ENCODE data around the gene ANTXR1. TPM values are rescaled to one million over a fixed set of nuclear protein-coding genes. Genes with fewer than 3 reads are reported as not detected.

ANTXR1 gene
- total RNA-seq, 3 donors from 2014 or later (not counting 1 experiment from before 2014, with no cell fraction given) = not detected

DNA sequence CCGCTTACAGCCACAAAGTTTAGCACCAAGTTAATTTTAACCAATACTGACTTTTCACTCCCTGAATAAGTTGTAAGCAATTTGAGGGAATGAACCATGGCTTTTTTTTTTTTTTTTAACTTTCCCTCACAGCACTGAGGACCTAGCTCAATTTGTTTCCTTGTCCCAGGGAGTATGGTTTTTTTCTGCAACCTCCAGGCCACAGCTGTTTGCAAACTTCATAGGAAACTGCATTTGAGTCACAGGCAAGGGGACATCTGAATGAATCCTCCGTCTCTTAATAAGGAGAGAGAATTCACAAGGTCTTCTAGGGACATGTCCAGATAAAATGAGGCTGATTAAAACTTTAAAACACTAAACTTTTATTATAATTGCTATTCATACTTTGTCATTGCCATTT, 192.5 kb downstream of the ANTXR1 start:
- DNase-seq (no peak), ATAC-seq (no peak)
- Histone ChIP-seq H3K27ac (ENCODE audit: low read length) (no peak overlapping the region), H3K4me3 (ENCODE audit: low read length) (no peak overlapping the region), H3K4me1 (ENCODE audit: control insufficient read depth, insufficient read depth, low read length) (no peaks in the 10 kb centered on the region), H3K36me3 (ENCODE audit: control insufficient read depth, insufficient read depth, low read length) (no peaks in the 10 kb centered on the region), H3K27me3 (ENCODE audit: control insufficient read depth, insufficient read depth, low read length) (no peaks in the 10 kb centered on the region), H3K9me3 (ENCODE audit: control insufficient read depth, insufficient read depth, low read length) (no peaks in the 10 kb centered on the region)
- intact Hi-C loops (cut with micrococcal nuclease) = no loop called here
- no peak overlapping the region for H3K4me3 Mint-ChIP-seq
- H3K9me3 Mint-ChIP-seq = no peaks in the 10 kb centered on the region
- H3K27ac Mint-ChIP-seq = no peak overlapping the region
- WGBS (ENCODE audit: insufficient coverage) = 100% methylated on average over 1 of the region's 2 CpGs
- H3K36me3 Mint-ChIP-seq = no peaks in the 10 kb centered on the region
- peaks cover 6 to 8% of the 10 kb centered on the region in 2 donors for H3K27me3 Mint-ChIP-seq (ENCODE audit: low read depth in 2 of 2)
- TF ChIP-seq, protein P1, sequence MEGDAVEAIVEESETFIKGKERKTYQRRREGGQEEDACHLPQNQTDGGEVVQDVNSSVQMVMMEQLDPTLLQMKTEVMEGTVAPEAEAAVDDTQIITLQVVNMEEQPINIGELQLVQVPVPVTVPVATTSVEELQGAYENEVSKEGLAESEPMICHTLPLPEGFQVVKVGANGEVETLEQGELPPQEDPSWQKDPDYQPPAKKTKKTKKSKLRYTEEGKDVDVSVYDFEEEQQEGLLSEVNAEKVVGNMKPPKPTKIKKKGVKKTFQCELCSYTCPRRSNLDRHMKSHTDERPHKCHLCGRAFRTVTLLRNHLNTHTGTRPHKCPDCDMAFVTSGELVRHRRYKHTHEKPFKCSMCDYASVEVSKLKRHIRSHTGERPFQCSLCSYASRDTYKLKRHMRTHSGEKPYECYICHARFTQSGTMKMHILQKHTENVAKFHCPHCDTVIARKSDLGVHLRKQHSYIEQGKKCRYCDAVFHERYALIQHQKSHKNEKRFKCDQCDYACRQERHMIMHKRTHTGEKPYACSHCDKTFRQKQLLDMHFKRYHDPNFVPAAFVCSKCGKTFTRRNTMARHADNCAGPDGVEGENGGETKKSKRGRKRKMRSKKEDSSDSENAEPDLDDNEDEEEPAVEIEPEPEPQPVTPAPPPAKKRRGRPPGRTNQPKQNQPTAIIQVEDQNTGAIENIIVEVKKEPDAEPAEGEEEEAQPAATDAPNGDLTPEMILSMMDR (IDR thresholded peaks at IDR 0.05) = no peak
- no peaks in the 10 kb centered on the region for H3K4me1 Mint-ChIP-seq

GRCh38 chr2:69208023-69208595, 195.1 kb downstream of the ANTXR1 start:
- Mint-ChIP-seq H3K27me3 (ENCODE audit: low read depth in 2 of 2) (peaks cover 6 to 8% of the 10 kb centered on the region in 2 donors), H3K9me3 (no peaks in the 10 kb centered on the region), H3K36me3 (no peaks in the 10 kb centered on the region), H3K4me1 (no peaks in the 10 kb centered on the region), H3K4me3 (no peak overlapping the region), H3K27ac (no peak overlapping the region)
- Histone ChIP-seq H3K36me3 (ENCODE audit: control insufficient read depth, insufficient read depth, low read length) (no peaks in the 10 kb centered on the region), H3K4me1 (ENCODE audit: control insufficient read depth, insufficient read depth, low read length) (no peaks in the 10 kb centered on the region), H3K9me3 (ENCODE audit: control insufficient read depth, insufficient read depth, low read length) (no peaks in the 10 kb centered on the region), H3K27ac (ENCODE audit: low read length) (no peak overlapping the region), H3K27me3 (ENCODE audit: control insufficient read depth, insufficient read depth, low read length) (no peaks in the 10 kb centered on the region), H3K4me3 (ENCODE audit: low read length) (no peak overlapping the region)
- 48% methylated on average over 1 of the region's 1 CpG for WGBS (ENCODE audit: insufficient coverage)
- TF ChIP-seq, protein P1 (IDR thresholded peaks at IDR 0.05) = no peak
- DNase-seq (no peak), ATAC-seq (no peak)
- intact Hi-C loops (cut with micrococcal nuclease) = no loop called here

- no peak for DNase-seq
- H3K27ac Mint-ChIP-seq = no peak overlapping the region
- H3K4me3 ChIP-seq (ENCODE audit: low read length) = no peak overlapping the region
- intact Hi-C loops (cut with micrococcal nuclease) = no loop called here
- peaks cover 5 to 7% of the 10 kb centered on the region in 2 donors for H3K27me3 Mint-ChIP-seq (ENCODE audit: low read depth in 2 of 2)
- TF ChIP-seq, protein P1 (IDR thresholded peaks at IDR 0.05) = no peak
- no peaks in the 10 kb centered on the region for H3K9me3 ChIP-seq (ENCODE audit: control insufficient read depth, insufficient read depth, low read length)
- H3K4me3 Mint-ChIP-seq = no peak overlapping the region
- no peak overlapping the region for H3K27ac ChIP-seq (ENCODE audit: low read length)
- no peaks in the 10 kb centered on the region for H3K36me3 ChIP-seq (ENCODE audit: control insufficient read depth, insufficient read depth, low read length)
- H3K36me3 Mint-ChIP-seq = no peaks in the 10 kb centered on the region
- H3K4me1 Mint-ChIP-seq = no peaks in the 10 kb centered on the region
- 87% methylated on average over 3 of the region's 3 CpGs for WGBS (ENCODE audit: insufficient coverage)
- H3K9me3 Mint-ChIP-seq = no peaks in the 10 kb centered on the region
- no peak for ATAC-seq
- H3K4me1 ChIP-seq (ENCODE audit: control insufficient read depth, insufficient read depth, low read length) = no peaks in the 10 kb centered on the region
- no peaks in the 10 kb centered on the region for H3K27me3 ChIP-seq (ENCODE audit: control insufficient read depth, insufficient read depth, low read length)
Observed at GRCh38 chr2:69209482-69209881, 196.5 kb downstream of the ANTXR1 start.

GRCh38 chr2:69210385-69210784, 197.4 kb downstream of the ANTXR1 start:
- intact Hi-C loops (cut with micrococcal nuclease) = no loop called here
- no peak overlapping the region for H3K4me3 ChIP-seq (ENCODE audit: low read length)
- Mint-ChIP-seq H3K27ac (no peak overlapping the region), H3K36me3 (no peaks in the 10 kb centered on the region), H3K4me3 (no peak overlapping the region), H3K4me1 (no peaks in the 10 kb centered on the region), H3K27me3 (ENCODE audit: low read depth in 2 of 2) (peaks cover 0 to 3% of the 10 kb centered on the region in 2 donors), H3K9me3 (no peaks in the 10 kb centered on the region)
- no peak overlapping the region for H3K27ac ChIP-seq (ENCODE audit: low read length)
- no peak for DNase-seq
- TF ChIP-seq, protein P1 (IDR thresholded peaks at IDR 0.05) = no peak
- 93% methylated on average over 5 of the region's 6 CpGs for WGBS (ENCODE audit: insufficient coverage)
- H3K36me3 ChIP-seq (ENCODE audit: control insufficient read depth, insufficient read depth, low read length) = no peaks in the 10 kb centered on the region
- ATAC-seq = no peak
- H3K4me1 ChIP-seq (ENCODE audit: control insufficient read depth, insufficient read depth, low read length) = no peaks in the 10 kb centered on the region
- H3K9me3 ChIP-seq (ENCODE audit: control insufficient read depth, insufficient read depth, low read length) = no peaks in the 10 kb centered on the region
- H3K27me3 ChIP-seq (ENCODE audit: control insufficient read depth, insufficient read depth, low read length) = no peaks in the 10 kb centered on the region
